OCI-M1 (cell line): ENCODE results near the gene FAM13B.
A peak's percentile ranks its signal among the peaks of the same experiment; 100 is the strongest.
"Not testable (repeated sequence)": the region's sequence is repeated elsewhere in the genome, so short reads cannot be mapped to it uniquely, and the experiment has no call there.

ENCODE experiments used
- DNase-seq: peaks from one replicate; lab custom pipeline; 2025; lab: John Stamatoyannopoulos, UW

The FAM13B gene

DNA sequence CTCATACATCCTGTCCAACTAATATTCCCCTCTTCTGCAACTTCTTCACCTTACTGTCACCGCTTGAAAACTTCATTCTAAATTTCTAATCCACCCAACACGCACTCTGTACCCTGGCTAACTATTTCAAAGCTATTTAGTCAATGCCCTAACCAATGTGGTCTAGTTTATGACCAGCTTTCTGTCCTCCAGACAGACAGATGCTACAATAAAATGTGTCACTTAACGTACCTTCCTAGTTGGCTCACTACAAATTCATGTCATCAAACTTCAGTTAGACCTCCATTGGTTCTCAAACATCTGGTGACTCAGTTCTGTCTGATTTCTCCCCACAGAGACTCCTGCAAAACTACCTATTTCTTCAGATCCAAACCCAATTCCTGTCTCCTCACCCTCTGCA lies 57.7 kb downstream of the FAM13B start:
- DNase-seq = no peak

DNA sequence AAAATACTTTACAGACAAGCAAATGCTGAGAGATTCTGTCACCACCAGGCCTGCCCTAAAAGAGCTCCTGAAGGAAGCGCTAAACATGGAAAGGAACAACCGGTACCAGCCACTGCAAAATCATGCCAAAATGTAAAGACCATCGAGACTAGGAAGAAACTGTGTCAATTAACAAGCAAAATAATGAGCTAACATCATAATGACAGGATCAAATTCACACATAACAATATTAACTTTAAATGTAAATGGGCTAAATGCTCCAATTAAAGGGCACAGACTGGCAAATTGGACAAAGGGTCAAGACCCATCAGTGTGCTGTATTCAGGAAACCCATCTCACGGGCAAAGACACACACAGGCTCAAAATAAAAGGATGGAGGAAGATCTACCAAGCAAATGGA lies 62.5 kb downstream of the FAM13B start:
- DNase-seq = not testable (repeated sequence)

DNA sequence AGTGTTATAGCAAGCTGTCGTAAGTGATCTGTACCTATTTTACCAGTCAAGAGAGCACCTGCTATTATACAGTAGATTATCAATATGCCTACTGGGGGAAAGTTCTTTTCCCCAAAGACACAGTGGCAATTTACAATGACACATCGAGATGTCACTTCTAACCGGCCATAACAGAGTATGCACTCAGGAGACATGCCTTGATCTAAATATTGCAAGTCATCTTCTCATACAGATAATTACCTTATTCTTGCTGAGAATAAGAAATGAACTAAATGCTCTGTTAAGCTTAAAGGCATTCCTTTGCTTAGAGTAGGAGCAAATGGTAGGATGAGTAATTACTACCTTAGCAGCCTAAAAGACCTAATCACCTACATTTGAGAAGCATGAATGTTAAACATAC lies 72.1 kb downstream of the FAM13B start:
- peak; percentile 12 for DNase-seq

DNA sequence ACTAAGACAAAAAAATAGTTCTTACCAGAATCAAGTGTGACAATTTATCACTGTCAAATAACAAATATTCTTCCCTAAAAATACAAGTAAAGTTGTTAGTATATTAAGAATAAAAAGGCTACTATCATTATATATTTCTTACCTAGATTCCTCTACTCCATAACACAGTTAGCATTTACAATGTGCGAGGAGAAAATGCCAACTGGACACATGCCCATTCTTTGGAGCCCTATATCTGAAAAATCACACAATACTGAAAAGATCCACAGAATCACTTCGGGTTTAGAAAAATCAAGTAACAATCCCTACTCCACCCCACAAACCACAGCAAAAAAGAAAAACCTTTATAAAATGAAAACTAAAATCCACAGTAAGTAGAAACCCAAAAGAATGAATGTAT lies 72.7 kb downstream of the FAM13B start:
- no peak for DNase-seq

DNA sequence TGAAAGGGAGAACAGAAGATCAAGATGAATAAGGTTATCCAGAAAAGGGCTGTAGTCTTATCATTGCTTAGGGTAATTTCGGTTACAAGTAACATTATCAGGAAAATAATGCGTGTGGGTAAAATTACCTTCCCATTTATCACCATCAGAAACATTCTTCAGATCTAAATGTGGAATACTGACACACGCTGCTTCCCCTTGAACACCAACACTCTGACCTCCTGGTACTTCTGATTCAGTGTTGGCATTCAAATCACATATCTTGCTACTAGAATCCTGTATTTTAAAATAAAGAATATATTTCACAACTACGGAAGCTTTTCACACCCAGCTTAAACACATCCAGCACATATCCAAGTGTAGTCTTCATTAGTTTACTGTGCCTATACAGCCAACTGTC lies 73.4 kb downstream of the FAM13B start:
- no peak for DNase-seq

DNA sequence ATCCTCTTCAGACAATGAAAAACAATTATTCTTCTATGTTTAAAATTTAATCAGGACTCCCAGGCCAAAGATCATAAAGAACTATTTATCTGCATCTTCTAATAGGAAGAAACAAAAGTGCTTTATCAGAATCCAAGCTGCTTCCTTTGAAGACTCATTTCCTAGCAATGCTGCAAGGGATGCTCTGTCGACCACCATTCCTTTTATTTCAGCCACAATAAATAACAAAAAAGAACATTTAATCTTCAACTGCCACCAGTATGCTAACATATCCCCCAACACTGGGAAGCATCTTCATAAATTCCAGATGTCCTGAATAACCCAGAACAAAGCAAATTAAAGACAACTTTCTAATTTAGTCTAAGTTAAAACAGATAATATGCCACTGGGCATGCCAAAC lies 74.9 kb downstream of the FAM13B start:
- no peak for DNase-seq

DNA sequence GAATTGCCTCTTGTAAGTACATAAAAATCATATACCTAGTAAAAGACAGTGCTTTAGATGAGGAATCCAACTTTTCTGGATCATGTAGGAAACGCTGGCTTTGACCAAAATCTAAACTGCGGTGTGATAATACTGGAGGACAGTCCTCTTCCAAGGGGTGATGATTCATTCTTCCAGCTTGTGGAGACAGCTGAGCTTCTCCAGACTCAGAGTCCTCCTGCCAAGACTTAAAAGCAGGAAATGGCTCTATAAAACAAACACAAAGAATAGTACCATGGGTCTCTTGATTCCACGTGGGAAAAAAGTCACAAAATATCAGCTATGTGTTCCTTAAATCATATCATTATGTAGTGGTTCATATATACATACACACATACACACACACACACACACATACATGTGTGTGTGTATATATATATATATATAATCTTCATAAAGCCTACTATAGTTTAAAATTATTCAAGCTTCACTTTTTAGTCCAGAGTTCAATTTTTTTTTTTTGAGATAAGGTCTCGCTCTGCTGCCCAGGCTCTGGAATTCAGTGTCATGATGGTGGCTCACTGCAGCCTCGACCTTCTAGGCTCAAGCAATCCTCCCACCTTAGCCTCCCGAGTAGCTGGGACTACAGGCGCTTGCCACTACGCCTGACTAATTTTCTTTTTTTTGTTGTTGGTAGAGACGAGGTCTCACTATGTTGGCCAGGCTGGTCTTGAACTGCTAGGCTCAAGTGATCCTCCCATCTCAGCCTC lies 78.6 kb downstream of the FAM13B start:
- no peak for DNase-seq

DNA sequence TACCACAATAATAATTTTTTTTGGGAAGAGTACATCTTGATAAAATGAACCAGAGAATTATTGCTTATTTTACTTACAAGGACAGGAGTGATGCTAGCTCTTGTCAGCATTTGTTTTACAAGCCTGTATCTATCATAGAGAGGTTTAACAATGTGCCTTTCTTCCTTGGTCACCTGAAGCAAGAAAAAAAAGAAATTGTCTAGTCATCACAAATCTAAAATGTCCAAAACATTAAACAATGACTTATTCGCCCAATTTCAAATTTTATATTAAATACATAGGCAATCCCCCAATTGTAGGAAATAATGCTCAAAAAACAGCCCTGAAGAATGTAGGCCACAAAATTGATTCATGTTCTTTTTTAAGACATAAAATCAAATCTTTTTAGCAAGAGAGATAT lies 87.1 kb downstream of the FAM13B start:
- DNase-seq = no peak

DNA sequence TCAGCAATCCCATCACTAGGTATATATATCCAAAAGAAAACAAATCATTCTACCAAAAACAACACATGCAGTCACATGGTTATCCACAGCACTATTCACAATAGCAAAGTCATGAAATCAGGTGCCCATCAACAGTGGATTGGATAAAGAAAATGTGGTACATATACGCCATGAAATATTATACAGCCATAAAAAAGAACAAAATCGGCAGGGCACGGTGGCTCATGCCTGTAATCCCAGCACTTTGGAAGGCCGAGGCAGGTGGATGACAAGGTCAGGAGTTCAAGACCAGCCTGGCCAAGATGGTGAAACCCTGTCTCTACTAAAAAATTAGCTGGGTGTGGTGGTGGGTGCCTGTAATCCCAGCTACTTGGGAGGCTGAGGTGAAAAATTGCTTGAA lies 88.6 kb downstream of the FAM13B start:
- not testable (repeated sequence) for DNase-seq

DNA sequence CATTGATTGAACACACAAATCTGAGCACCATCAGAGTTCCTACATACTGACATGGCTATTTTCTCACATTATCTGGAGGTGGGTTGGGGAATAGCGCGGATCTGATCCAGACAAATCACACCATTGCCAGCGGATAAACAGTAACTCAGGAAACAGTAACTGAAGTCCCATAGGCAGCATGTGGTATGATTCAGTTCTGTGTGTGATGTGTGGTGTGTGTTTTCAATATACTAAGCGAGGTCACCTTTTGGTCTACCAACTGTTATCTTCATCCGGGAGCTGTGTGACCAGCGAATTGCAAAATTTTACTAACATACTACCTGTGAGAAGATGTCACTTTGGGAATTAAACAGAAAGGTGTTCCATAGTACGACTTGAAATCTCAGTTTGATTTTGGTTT lies 93.5 kb downstream of the FAM13B start:
- no peak for DNase-seq

DNA sequence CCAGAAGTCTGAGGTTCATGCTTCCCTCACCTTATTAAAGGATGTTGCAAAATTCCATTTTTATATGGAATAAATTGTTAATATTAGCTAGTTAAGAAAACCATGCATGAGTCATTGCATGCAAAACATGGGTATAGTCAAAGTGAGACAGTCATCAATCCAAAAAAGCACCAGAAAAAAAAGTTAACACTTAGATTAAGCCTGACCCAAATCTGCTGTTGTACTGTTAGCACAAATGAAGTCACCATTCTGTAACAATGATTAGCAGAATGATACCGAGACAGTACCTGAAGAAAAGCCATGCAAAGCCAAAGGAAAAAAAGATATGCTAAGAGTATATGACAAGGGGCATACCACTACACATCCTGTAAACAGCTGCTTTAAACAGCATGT lies 94.1 kb downstream of the FAM13B start:
- no peak for DNase-seq

DNA sequence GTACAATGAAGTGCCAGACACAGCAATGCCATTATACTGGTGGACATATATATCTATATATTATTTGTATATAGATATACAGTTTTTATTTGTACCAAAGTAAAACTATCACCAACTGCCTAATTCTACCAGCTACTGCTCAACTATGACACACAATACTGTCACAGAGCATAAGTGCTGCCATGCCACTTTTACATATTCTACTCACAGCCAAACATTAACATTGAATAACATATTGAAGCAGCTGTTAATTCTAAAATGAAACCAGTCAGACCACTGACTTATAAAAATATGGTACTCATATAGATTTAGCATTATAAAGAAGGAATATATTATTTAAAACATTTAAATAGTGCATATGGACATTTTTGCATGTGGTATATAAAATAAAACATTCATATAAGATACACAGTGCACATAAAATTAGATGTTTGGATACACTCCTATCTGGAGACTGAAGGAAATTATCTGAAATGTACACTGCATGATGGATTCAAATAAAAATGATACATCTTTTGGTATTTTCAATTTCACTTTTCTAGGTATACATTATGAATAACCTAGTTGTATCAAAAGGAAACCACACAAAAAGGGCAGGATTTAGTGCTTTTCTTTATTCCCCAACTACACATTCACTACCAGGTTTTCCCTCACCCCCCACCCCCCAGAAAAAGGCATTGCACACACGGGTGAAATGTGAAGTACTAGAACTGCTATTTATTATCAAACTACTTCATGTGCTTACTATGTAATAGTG lies 94.7 kb downstream of the FAM13B start:
- no peak for DNase-seq

DNA sequence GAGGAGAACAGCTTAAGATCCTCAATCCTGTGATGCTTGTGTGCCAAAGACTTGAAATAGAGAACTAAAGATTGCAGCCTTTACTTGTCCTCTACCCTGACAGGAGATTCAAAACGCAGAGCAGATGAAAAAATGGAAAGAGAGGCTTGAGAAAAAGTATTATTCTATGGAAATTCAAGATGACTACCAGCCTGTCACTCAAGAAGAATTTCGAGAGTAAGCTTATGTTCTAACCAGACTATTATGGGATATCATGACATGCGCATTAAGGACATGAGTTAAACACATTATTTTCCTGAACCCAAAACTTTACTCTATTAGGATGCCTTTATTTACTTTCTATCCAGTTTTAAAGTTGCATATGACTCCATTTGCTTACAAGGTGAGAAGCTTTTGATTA lies 97.2 kb downstream of the FAM13B start:
- DNase-seq = no peak

DNA sequence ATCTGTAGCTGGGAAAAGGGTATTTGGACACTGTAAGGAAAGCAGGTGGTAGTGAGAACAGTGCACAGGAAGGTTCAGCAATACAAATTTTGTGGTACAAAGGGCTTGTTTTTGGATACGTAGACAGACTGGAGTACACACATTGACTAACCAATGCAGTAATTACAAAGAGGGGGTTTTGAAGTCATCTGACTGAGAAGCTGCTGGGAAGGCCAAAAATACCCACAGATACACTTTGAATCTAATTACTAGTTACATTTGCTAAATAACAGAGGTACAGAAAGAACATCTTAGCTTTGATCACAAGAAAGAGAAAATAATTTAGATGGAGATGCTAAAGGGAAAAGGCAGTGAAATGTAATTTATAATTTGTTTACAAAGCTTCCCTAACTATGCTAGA lies 97.7 kb downstream of the FAM13B start:
- DNase-seq = no peak

DNA sequence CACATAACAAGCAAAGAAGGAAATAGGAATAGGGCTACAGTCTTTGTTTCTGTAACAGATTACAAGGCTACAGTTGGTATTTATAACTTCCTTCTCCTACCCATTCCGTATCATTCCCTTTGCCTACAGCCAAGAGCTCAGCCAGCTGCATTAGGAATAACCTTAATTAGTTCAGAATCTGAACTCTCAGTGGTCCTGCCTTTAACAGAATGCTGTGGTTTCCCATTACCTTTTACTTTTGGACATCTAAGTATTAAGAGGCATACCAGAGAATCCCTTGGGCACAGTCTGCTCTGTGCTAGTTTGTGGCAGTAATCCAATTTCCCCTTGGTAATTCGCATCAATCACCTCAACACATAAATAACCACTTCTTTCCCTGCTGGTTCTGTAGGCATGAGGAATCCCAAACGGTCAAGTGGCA lies 99.4 kb downstream of the FAM13B start:
- no peak for DNase-seq

DNA sequence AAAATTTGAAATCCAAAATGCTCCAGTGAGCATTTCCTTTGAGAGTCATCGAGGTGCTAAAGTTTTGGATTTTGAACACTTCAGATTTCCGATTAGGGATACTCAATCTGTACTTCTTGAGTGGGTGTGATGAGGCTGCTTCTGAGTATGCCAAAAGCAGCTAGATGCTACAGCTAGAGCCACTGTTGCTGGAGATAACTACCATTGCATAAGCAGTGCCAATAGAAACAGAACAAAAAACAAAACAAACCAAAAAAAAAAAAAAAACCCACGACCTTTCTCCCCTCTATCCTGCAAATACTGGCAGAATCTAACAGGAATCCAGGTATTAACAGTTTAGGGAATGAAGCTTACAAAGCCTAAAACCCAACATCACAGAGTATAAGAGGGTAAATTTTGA lies 100.1 kb downstream of the FAM13B start:
- no peak for DNase-seq

DNA sequence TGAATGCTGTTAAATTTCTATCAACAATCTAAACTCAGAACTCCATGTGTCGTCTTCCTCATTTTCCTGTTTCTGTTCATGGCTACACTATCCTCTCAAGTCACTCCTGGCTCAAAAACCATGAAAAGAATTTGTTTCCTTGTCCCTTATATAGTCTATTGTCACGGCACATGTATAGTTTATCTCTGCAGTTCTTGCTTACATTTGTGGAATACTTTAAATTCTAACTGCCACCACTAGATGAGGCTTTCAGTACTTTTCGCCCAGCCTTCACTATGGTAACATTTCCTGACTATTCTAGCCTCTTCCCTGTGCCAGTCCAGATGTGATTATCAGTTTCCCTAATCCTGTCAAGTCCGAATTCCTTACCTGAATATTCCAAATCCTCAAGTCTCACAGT lies 109.0 kb downstream of the FAM13B start:
- peak; percentile 14 for DNase-seq

DNA sequence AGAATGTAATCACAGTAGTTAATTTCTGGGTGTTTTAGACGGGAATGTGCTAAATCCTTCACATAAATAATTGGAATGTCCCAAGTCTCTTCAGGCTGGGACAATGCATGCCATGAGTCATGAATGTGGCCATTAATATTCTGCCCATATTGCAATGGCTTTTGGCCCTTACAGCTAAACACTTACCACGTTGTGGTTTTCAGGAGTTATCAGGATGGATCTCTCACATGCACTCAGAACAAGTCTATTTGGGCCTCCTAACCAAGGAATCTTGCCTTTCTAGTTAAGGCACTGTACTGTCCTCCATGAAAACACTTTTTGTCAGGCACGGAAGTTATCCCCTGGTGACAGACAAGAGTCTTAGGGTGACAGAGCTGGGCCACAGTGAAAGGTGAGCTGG lies 110.9 kb downstream of the FAM13B start:
- peak; percentile 55 for DNase-seq

DNA sequence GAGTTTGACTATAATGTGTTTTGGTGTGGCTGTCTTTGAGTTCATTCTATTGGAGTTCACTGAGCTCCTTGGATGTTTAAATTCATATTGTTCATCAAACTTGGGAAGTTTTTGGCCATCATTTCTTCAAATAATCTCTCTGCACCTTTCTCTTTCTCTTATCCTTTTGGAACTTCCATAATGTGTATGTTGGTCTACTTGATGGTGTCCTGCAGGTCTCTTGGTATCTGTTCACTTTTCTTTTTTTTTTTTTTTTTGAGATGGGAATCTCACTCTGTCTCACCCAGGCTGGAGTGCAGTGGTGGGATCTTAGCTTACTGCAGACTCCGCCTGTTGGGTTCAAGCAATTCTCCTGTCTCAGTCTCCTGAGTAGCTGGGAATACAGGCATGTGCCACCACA lies 116.0 kb downstream of the FAM13B start:
- DNase-seq = no peak

DNA sequence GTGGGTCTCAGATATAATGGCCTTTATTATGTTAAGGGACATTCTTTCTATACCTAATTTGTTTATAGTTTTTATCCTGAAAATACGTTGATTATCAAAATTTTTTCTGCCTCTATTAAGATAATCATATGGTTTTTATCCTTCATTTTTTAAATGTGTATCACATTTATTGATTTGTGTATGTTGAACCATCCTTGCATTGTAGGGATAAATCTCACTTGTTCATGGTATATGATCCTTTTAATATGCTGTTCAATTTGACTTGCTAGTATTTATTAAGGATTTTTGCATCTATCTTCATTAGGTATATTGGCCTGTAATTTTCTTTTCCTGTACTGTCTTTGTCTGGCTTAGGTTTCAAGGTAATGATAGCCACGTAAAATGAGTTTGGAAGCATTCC lies 118.1 kb downstream of the FAM13B start:
- DNase-seq = no peak

DNA sequence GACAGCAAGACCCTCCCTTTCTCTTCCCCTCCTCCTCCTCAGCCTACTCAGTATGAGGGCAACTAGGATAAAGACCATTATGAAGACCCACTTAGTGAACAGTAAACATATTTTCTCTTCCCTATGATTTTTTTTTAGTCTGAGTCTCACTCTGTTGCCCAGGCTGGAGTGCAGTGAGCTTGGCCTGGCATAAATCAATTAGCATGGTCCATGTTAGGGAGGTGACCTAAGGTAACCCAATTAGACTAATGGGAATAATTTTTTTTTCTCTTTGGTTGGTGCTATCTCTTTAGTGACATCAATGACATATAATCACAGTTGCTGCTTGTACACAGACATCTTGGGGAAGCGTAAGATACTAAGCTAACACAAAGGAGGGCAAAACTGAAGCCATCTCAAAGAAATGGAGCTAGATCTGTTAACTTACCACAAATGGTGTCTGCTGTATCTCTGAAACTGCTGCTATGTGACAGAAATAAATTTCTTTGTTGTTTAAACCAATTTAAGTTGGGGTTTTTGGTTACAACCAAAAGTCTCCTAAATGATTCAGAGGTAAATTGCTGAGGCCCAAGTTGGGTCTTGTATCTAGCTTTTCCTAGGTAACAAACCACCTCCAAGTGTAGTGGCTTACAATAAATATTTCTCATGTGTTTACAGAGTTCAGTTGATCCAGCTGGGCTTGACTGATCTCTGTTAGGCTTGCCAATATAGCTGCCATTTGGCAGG lies 130.3 kb downstream of the FAM13B start:
- no peak for DNase-seq

DNA sequence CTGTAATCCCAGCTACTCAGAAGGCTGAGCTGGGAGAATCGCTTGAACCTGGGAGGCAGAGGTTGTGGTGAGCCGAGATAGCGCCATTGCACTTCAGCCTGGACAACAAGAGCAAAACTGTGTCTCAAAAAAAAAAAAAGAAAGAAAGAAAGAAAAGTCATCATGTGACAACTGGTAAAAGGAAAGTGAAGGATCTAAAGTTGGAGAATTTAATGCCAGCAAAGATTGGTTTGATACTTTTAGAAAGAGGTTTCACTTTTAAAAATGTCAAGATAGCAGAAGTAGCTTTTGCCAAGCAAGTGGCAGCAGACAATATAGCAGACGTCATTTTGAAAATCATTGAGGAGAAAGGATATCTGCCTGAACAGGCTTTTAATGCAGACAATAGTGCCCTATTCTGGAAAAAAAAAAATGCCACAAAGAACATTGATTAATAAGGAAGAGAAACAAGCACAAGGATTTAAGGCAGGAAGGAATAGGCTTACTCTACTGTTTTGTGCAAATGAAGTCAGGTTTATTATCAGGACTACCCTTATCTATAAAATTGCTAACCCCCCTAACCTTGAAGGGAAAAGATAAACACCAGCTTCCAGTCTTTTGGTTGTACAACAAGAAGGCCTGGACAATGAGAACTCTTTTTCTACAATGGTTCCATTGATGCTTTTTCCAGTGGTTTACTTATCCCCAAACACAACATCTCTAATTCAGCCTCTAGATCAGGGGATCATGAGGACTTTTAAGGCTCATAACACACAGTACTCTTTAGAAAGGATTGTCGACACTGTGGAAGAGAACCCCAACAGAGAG lies 131.7 kb downstream of the FAM13B start:
- peak; percentile 82 for DNase-seq
